Activated CD4-positive, alpha-beta T cell treated with anti-CD3 and anti-CD28 coated beads, Interleukin-2, Interleukin-6, amounts not matched to agents 100 ng/mL and 50 ng/mL, durations not matched to agents 16 hours and 8 hours (primary cell): Measurements from ENCODE around the gene ASIC2.

ENCODE experiments used
- DNase-seq: peaks from one replicate; pipeline ENCODE4 v3.0.0-alpha.2; 2020

The ASIC2 gene

DNA sequence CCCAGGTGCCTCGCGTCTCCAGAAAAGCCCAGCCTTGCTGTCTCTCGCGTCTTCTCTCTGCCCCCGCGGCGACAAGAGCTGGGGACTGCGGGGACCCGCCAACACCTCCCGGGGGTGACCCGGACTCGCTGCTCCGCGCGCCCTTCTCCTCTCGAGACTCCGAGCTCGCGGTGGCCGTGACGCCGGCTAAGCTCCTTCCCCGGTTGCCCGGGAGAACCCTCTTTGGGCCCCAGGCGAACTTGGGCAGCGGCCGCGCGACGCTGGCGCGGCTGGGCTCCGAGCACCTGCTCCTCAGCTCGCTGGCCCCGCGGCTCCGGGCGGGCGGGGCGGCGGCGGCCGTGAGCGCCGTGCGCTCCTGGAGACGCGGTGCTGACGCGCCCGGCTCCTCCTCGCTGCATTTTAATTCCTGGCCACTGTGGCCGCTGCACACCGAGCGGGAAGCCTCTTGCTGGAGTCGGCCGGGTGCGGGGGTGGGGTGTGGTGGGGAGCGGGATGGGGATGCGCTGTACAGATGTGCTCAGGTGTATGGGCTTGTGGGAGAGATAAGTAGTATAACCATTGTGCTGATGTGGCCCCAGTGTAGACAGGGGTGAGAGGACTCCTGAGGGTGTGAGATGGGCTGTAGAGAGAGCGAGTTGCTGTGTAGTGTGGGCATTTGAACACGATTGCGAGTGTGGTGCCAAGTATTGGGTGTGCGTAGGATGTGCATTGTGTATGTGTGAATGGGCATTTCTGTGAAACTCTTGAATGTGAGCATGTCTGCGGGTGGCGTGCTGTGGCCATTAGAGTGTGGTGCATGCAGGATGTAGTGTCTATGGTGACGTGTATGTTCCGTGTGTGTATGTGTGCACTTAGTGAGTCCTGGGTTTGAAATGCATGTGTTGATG is at the start of gene ASIC2:
ASIC2 (minus strand) TSS at position 315 of the 887 bp plus-strand sequence.
- no peak for DNase-seq

DNA sequence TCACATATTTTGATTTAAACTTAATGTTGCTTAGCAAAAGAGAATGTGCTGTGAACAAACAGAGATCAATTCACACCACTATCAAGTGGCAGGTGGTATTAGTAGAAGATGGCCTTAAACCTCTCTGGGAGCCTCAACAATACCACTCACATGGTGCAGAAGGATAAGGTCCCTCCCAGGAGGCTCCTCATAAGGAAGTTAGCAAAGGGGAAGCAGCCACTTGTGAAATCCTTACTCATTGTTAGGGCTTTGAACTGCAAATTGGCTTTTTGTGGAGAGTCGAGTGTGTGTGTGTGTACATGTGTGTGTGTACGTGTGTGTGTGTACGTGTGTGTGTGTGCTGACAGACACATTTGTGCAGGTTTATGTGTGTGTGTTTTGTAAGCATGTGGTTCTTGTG is 48.9 kb upstream of the ASIC2 start:
- DNase-seq: no peak

- DNase-seq: no peak
Observed at GRCh38 chr17:33338242-33338641, 45.1 kb upstream of the ASIC2 start.

GRCh38 chr17:33335491-33336173 is 42.5 kb upstream of the ASIC2 start:
- DNase-seq: no peak

- no peak for DNase-seq
Observed at GRCh38 chr17:33334703-33335102, 41.6 kb upstream of the ASIC2 start.

GRCh38 chr17:33330877-33331276 is 37.8 kb upstream of the ASIC2 start:
- DNase-seq: no peak

DNA sequence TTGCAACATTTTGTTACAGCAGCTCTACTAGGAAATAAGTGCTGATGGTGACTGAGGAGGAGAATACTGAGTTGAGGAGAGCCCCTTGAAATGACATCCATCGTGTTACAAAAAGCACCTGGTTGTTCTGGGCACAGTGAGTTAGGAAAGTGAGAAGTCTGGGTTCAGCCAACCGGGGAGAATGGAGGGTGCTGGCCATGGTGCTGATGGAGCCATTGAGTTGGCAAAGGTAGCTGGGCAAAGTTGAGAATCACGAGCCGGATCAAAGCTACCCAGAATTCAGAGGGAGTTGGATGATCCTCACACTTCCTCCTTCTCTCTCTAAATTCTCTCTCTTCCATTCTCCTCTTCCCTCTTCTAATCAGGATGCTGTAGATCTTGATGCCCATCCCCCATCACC is 35.0 kb upstream of the ASIC2 start:
- DNase-seq: no peak

GRCh38 chr17:33324736-33325135 is 31.6 kb upstream of the ASIC2 start:
- no peak for DNase-seq

DNA sequence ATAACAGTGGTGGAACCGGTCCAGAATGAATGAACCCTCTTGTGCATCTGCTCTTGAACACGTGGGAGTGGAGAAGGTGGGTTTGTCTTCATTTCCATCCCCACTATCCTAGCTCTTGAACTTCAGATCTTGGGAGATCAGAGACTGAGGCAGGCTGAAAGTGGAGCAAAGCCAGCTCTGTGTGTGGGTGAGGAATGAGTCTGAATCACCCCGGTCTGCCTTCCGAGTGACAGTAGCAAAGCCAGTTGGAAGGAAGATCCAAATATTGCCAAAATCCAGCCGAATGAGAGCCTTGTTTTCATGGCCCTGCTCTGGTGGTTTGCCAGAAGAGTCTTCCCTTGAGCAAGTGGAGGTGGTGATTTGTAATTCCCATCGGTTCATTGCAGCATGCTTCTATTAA is 29.0 kb upstream of the ASIC2 start:
- DNase-seq: no peak

DNA sequence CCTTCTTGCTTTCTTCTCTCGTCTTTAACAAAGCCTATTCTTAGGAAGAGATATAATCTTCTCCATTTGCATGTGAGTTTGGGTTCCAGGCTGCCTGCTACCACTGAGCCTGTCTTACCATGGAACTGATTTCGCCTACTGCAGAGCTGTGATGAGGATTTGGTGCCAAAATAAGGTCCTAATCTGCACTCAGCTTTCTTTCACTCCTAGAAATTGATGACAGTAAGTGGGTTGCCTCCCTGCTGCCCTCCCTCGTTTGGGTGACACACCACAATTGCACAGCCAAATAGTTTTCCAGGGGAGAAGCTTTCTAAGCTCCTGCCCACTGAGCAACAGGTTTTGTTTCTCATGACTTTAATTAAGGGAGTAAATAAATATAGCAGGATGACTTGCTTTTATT is 25.1 kb upstream of the ASIC2 start:
- no peak for DNase-seq

DNA sequence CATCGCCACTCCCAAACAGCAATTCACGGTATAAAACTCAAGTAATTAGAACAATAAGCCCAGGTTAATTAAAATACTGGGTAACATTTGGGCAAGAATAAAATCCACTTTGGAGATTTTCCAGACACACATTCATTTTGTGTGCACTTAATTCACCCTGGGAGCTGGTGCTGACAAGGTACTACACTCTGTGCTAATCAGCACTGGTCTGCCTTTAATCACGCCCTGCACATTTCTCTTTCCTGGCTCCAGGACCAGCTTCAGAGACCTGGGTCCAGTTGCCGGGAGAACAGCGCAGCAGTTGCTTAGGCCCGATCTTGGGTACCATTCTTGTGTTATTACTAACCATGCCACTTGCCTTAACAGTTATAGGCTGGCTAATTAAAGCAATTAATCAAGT is 23.7 kb upstream of the ASIC2 start:
- no peak for DNase-seq

- DNase-seq: no peak
Observed at GRCh38 chr17:33310296-33310695, 17.2 kb upstream of the ASIC2 start.

DNA sequence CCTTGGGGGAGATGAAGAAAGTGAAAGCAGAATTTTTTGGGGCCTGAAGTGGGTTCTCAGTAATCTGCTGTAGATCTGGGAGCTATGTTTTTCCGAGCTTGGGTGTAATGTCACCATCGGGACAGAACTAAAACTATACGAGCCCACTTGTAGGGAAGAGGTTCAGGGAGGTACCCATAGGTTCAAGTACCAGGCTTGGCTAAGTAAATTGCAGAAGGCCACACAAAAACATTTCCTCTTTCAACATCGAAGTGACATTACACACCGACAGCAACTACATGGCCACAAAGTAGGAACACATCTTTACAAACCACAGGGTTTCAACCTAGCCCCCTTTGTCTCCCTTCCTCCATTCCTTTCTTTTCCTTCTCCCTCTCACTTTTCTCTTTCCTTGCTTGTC is 10.2 kb upstream of the ASIC2 start:
- DNase-seq: no peak

DNA sequence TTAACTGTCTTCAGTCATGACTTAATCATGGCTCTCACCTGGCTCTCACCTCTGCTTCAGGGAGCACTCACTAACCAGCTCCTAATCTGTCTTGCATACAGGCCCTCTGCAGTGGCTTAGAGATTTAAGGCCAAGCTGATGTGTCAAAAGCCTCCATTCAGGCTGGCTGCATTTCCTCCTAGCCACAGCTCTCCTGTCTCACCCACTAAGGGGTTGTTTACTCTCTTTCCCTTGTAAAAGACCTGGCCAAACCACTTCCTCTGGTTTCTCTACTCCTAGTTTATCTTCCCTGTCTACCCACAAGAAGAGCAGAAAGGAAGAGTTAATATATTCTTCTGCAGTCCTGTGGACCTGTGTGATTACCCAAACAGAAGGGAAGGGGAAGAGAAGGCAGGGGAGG is 9.3 kb upstream of the ASIC2 start:
- no peak for DNase-seq

DNA sequence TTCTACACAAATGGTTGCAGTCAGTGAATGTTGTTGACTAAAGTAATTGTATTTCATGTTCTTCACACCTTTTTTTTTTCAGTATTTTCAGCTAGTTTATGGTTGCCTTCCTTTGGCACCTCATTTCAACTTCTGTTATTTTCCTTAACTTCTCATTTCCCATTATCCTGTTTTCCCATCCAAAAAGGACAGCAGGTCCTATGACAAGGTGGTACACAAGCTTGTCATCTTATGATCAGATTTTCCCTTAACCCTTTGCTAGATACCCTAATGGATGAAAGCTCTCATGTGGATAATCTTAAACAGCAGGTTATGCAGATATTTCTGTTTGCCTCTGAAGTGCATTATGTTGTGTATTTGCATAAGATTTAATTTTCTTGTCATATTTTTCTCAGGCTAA is 7.1 kb upstream of the ASIC2 start:
- DNase-seq: no peak

DNA sequence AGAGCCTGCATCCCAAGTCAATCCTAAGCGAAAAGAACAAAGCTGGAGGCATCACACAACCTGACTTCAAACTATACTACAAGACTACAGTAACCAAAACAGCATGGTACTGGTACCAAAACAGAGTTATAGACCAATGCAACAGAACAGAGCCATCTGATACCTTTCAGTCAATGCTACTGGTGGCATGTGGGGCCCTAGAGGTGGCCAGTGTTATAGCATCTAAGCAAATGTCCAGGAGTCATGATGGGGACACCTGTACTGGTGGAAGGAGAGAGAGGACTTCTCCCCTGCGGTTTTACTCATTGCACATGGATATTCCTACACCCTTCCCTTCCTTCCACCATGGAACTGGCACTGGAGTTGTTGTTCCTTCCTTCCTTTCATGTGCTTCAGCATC is 6.0 kb upstream of the ASIC2 start:
- no peak for DNase-seq

DNA sequence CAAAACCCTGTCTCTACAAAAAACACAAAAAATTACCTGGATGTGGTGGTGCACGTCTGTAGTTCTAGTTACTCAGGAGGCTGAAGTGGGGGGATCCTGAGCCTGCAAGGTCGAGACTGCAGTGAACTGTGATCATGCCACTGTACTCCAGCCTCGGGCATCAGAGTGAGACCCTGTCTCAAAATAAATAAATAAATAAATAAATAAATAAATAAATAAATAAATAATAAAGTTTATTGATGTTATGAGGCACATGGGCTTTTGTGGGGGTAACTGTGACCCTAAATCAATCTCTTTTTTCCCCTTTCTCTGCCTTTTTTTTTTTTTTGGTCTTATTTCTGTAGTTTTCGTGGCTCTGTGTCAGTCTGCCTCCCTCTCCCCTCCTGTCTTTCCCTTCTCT is 4.5 kb upstream of the ASIC2 start:
- no peak for DNase-seq

DNA sequence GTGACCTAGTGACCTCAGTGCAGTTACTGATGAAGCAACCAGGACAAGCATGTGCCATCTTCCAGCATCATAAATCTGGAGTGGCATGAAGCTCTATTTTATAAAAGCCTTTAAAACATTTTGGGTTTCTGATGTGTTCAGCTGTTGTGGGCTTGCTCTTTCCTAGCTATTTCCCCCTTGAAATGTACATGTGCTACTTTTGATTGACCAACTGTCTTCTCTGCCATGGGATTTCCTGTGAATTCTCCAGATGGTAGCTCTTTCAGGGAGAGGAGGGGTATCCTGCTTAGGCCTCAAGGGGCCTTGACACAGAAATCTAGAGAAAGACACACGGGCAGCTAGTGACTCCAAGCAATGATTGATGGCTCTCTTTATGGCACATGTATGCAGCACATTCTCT is 1.9 kb upstream of the ASIC2 start:
- DNase-seq: no peak

DNA sequence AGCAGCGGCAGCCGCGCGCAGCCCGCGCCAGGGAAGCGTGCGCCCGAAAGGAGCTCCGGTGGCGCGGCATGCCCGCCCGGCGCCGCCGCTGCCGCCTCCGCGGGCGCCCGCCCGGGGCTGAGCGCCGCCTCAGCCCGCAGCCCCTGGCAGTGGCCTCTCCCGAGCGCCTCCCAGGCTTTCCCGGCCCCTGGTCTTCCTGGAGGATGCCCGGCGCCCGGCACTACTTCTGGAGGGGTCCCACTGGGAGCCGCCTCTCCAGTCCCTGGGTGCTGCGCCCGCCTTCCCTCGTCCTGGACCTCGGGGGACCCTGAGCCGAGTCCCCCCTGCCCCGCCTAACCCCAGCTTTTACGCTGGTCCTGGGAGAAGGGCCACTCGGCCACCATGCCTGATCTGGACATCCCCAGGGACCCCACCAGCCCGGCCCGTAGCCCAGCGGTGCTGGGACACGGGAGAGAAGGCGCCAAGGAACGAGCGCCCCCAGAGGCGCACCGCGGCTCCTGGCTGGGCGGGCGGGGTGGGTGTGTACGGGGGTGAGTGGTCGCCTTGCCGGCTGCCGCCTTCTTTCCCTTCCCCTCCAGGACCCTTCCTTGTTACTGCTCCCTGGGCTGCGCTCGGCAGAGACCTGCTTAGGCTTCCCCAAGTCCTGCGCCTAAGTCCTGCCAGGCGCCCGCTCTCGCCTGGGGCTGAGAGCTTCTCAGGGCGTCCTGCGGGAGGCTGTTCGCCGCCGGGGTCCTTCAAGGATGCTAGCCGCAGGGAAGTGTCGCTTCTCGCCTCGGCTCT is 704 bp downstream of the ASIC2 start:
- DNase-seq: peak; percentile 4

GRCh38 chr17:33291248-33292200 is 1.6 kb downstream of the ASIC2 start:
- peak; percentile 6 for DNase-seq

DNA sequence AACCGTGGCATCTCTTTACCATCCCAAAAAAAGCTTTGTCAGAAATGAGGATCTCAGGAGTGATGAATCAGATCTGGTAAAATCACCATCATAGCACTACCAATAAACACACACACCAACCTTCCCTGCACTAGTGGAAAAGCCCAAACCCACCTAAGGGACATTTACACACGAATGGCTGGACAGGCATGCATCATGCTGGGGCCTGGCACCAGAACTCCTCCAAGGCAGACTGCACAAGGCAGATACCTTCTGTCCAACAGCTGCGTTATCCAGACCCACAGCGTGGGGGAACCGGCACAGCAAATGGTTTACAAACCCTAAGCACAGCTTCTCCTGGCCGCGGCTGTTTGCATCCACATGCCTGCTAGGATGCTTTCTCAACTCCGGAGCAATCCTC is 2.8 kb downstream of the ASIC2 start:
- no peak for DNase-seq

DNA sequence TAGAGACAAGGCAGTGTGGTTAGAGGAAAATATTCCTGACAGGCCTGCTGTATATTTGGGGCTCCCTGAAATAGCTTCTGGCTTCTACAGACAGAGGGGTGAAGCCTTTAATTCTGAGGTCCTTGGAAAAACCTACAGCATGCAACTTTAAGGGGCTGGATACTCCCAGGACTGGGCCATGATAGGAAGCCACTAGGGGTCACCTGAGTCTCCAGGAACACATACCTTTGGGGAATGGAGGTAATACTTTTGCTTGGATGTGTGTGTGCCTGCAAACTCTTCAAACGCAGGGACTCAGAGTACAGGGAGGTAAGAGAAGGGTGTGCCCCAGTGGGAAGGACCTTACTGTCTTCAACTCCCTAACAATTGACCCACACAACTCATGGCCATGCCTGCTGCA is 4.1 kb downstream of the ASIC2 start:
- DNase-seq: no peak
